ENCODE data around the gene RASA3.
A peak's percentile ranks its signal among the peaks of the same experiment; 100 is the strongest.
"Not testable (repeated sequence)": the region's sequence is repeated elsewhere in the genome, so short reads cannot be mapped to it uniquely, and the experiment has no call there.

Gene RASA3

DNA sequence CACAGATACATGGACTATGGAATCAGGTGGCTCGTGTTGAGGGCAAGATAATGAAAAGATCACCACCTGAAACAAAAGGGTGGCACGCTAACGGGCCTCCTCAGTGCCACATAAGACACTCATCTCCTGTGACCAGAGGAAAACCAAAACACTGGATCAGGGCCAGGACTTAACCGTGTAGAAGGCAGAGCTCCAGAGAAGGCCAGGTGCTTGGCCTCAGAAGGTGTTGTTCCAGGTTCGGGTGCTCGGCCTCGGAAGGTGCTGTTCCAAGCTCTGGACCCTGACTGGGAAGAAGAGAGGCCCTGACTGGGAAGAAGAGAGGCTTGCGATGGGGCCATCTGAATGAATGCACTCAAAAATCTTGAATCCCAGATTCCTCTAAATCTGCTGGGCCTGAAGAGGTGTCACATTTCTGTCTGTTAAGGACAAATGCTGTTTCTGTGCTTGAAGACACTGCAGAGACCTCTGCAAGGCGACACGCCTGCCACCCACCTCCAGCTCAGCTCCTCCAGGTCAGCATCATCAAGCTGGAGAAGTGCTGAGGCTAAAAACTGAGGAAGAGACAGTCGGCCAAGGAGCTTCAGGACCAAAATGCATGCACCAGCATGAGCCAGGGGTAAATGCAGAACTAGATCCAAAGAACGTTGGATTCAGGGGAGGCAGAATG, 2.7 kb upstream of the RASA3 start:
- TF ChIP-seq, protein P1, sequence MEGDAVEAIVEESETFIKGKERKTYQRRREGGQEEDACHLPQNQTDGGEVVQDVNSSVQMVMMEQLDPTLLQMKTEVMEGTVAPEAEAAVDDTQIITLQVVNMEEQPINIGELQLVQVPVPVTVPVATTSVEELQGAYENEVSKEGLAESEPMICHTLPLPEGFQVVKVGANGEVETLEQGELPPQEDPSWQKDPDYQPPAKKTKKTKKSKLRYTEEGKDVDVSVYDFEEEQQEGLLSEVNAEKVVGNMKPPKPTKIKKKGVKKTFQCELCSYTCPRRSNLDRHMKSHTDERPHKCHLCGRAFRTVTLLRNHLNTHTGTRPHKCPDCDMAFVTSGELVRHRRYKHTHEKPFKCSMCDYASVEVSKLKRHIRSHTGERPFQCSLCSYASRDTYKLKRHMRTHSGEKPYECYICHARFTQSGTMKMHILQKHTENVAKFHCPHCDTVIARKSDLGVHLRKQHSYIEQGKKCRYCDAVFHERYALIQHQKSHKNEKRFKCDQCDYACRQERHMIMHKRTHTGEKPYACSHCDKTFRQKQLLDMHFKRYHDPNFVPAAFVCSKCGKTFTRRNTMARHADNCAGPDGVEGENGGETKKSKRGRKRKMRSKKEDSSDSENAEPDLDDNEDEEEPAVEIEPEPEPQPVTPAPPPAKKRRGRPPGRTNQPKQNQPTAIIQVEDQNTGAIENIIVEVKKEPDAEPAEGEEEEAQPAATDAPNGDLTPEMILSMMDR (IDR thresholded peaks at IDR 0.05) = no peak
- peaks cover 21 to 26% of the 10 kb centered on the region in 2 experiments for H3K4me1 ChIP-seq (ENCODE audit: control insufficient read depth in 1 of 2, insufficient read depth in 1 of 2, low read depth in 1 of 2, low read length in 1 of 2)
- H3K27ac ChIP-seq = no peak overlapping the region
- H3K4me3 ChIP-seq (ENCODE audit: low read depth in 1 of 2, low read length in 1 of 2) = no peak overlapping the region
- H3K9me3 ChIP-seq = no peaks in the 10 kb centered on the region
- H3K27me3 ChIP-seq = peaks cover 37% of the 10 kb centered on the region
- H3K36me3 ChIP-seq = no peaks in the 10 kb centered on the region

DNA sequence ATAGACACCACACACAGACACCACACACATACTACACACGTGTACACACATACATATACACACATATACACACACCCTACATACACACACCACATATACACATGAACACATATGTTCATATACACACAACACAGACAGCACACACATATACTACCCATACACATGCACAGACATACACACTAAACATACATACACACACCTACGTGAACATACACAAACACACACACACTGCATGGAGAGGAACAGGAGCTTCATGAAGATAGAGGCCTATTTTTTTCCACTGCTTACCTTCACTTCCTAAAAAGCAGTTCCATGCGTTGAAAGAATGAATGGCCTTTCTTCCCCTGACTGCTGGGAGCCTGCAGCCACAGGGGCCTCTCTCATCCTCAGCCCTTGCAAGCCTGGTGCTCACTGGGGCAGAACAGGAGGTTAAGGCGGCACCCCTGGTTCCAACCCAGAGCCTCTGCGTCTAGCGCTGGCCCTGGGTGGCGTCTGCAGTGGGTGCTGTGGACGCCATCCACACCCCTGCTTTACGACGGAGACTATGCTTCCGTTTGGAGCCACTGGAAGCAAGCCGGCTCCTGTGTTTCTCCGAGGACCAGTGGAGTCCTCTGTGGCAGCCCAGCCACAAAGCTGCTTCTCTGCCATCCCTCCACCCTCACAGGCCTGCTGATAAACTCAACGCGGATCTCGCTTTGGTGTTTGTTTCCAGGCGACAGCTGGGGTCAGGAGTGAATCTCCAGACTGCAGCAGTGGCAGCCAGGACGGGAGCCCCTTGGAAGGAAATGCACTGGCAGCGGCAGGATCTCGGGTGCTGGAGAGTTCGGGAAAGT, 1.9 kb upstream of the RASA3 start:
- no peaks in the 10 kb centered on the region for H3K36me3 ChIP-seq
- peaks cover 34% of the 10 kb centered on the region for H3K27me3 ChIP-seq
- H3K4me1 ChIP-seq (ENCODE audit: control insufficient read depth in 1 of 2, insufficient read depth in 1 of 2, low read depth in 1 of 2, low read length in 1 of 2) = peaks cover 28 to 33% of the 10 kb centered on the region in 2 experiments
- TF ChIP-seq, protein P1 (IDR thresholded peaks at IDR 0.05) = no peak
- H3K9me3 ChIP-seq = no peaks in the 10 kb centered on the region
- H3K27ac ChIP-seq = peak overlapping the region; percentile 35
- no peak overlapping the region for H3K4me3 ChIP-seq (ENCODE audit: low read depth in 1 of 2, low read length in 1 of 2)

DNA sequence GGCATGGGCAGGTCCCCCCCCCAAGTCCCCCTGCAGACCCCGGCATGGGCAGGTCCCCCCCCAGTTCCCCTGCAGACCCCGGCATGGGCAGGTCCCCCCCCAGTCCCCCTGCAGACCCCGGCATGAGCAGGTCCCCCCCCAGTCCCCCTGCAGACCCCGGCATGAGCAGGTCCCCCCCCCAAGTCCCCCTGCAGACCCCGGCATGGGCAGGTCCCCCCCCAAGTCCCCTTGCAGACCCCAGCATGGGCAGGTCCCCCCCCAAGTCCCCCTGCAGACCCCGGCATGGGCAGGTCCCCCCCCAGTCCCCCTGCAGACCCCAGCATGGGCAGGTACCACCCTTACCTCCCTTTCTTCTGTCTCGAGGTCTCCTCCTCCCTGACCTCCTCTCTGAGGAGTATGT, 1.1 kb upstream of the RASA3 start:
- not testable (repeated sequence) for H3K4me3 ChIP-seq (ENCODE audit: low read depth in 1 of 2, low read length in 1 of 2); H3K36me3 ChIP-seq; H3K9me3 ChIP-seq; H3K27ac ChIP-seq
- Histone ChIP-seq H3K4me1 (ENCODE audit: control insufficient read depth in 1 of 2, insufficient read depth in 1 of 2, low read depth in 1 of 2, low read length in 1 of 2) (peaks cover 36 to 41% of the 10 kb centered on the region in 2 experiments), H3K27me3 (peaks cover 34% of the 10 kb centered on the region)

DNA sequence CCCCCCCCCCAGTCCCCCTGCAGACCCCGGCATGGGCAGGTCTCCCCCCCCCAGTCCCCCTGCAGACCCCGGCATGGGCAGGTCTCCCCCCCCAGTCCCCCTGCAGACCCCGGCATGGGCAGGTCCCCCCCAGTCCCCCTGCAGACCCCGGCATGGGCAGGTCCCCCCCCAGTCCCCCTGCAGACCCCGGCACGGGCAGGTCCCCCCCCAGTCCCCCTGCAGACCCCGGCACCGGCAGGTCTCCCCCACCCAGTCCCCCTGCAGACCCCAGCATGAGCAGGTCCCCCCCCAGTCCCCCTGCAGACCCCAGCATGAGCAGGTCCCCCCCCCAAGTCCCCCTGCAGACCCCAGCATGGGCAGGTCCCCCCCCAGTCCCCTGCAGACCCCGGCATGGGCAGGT, 703 bp upstream of the RASA3 start:
- not testable (repeated sequence) for H3K4me3 ChIP-seq (ENCODE audit: low read depth in 1 of 2, low read length in 1 of 2); H3K27ac ChIP-seq; H3K9me3 ChIP-seq; H3K36me3 ChIP-seq
- Histone ChIP-seq H3K27me3 (peaks cover 34% of the 10 kb centered on the region), H3K4me1 (ENCODE audit: control insufficient read depth in 1 of 2, insufficient read depth in 1 of 2, low read depth in 1 of 2, low read length in 1 of 2) (peaks cover 40 to 45% of the 10 kb centered on the region in 2 experiments)

DNA sequence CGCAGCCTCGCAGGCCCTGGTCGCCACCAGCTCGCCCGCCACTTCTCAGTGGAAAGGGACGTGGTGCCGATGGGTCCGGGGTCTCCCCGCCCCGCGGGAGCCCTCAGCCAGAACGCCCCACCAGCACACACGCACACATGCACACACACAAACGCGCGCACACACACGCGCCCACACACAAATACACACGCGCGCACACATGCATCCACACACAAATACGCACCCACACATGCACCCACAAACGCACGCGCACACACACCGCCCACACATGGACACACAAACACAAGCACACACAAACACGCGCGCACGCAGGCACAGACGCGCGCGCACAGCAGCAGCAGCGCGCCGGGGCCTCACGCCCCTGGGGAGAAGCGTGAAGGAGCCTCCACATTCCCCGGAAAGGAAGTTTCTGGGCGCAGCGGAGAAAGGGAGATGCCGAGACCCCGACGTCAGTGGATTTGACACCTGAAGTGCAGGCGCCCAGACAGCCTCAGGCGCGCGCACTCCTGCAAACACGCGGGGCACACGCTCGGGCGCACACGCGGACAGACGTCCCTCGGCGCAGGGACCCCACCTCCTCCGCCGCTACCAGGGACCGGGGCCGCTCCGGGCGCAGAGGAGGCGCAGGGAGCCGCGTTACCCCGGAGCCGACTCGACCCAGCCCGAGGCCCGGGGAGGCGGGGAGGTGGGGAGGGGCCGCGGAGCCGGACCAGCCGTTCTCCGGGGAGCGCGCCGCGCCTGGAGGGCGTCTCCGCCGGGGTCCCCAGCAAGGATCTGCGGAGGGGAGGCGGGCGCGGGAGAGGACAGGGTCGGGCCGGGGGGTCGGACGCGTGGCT, 622 bp downstream of the RASA3 start:
- Histone ChIP-seq H3K27ac (peak overlapping the region; percentile 87), H3K36me3 (no peaks in the 10 kb centered on the region), H3K4me3 (ENCODE audit: low read depth in 1 of 2, low read length in 1 of 2) (peak overlapping the region; percentile 84 to 87), H3K27me3 (peaks cover 34% of the 10 kb centered on the region), H3K4me1 (ENCODE audit: control insufficient read depth in 1 of 2, insufficient read depth in 1 of 2, low read depth in 1 of 2, low read length in 1 of 2) (peaks cover 43 to 47% of the 10 kb centered on the region in 2 experiments), H3K9me3 (no peaks in the 10 kb centered on the region)
- TF ChIP-seq, protein P1 (IDR thresholded peaks at IDR 0.05) = no peak

DNA sequence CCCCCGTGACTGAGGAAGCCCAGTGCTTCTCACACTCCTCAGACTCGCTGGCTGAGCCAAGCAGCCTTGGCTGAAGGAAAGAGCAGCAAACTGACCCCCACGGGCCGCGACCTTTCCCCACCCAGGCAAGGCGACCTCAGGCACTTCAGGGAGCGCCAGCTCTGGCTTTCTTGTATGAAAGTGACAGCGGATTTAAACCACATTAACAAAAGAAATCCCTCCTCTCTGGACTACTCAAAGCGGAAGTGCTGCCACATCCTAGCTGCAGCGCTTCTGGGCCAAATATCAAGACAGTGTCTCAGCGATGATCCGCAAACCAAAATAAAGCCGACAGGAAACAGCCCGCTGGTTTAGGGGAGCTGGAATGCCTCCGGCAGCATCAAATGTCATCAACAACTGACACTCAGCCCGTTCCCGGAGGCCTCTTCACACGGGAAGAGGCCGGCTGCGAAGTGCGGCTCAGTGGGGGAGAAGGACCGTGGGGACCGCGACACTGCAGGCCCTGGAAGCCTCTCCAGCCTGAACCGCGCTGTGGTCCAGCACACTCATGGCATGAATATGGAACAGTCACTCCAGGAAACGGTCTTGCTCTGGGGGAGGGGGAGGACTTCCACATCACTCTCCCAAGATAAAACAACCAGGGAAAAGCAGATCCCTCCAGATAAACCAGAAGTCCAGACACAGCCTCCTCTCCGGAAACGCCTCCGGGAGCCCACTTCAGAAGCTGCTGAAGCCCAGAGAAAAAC, 1.4 kb downstream of the RASA3 start:
- TF ChIP-seq, protein P1 (IDR thresholded peaks at IDR 0.05) = no peak
- H3K27me3 ChIP-seq = peaks cover 34% of the 10 kb centered on the region
- H3K4me1 ChIP-seq (ENCODE audit: control insufficient read depth in 1 of 2, insufficient read depth in 1 of 2, low read depth in 1 of 2, low read length in 1 of 2) = peaks cover 43 to 47% of the 10 kb centered on the region in 2 experiments
- H3K27ac ChIP-seq = peak overlapping the region; percentile 87
- peak overlapping the region; percentile 84 to 87 for H3K4me3 ChIP-seq (ENCODE audit: low read depth in 1 of 2, low read length in 1 of 2)
- H3K9me3 ChIP-seq = no peaks in the 10 kb centered on the region
- H3K36me3 ChIP-seq = no peaks in the 10 kb centered on the region
